Activated CD4-positive, alpha-beta memory T cell treated with anti-CD3 and anti-CD28 coated beads for 36 hours (primary cell): ENCODE results near the gene ADAM19. TPM values are rescaled to one million over a fixed set of nuclear protein-coding genes. Genes with fewer than 3 reads are reported as not detected.

Experiments
- CTCF ChIA-PET: fragments of 350-600 bp; sonication (Branson Sonifier 250); formaldehyde crosslinking; loops from one replicate; lab custom pipeline; 2021; ENCODE audit warnings: antibody characterized with exemption, inconsistent platforms; lab: Charles Lee
- POLR2A ChIA-PET: fragments of 350-600 bp; sonication (Branson Sonifier 250); formaldehyde crosslinking; loops from one replicate; lab custom pipeline; 2021; ENCODE audit warnings: antibody characterized with exemption; lab: Charles Lee
- DNase-seq: peaks from one replicate; pipeline ENCODE4 v3.0.0-alpha.2; 2020
- H3K27ac Mint-ChIP-seq: one replicate; pipeline ENCODE4 v1.8.0; 2021; ENCODE audit warnings: mixed read lengths
- H3K27me3 Mint-ChIP-seq: one replicate; pipeline ENCODE4 v1.8.0; 2021; ENCODE audit warnings: mixed read lengths
- H3K36me3 Mint-ChIP-seq: one replicate; pipeline ENCODE4 v1.8.0; 2021; ENCODE audit warnings: mixed read lengths
- H3K4me1 Mint-ChIP-seq: one replicate; pipeline ENCODE4 v1.8.0; 2021; ENCODE audit warnings: low read depth, mixed read lengths
- H3K4me3 Mint-ChIP-seq: one replicate; pipeline ENCODE4 v1.8.0; 2021; ENCODE audit warnings: mild to moderate bottlenecking, mixed read lengths
- H3K9me3 Mint-ChIP-seq: one replicate; pipeline ENCODE4 v1.8.0; 2021; ENCODE audit warnings: mixed read lengths
- intact Hi-C: fragments of 100-400 bp; cut with micrococcal nuclease; formaldehyde crosslinking; loops from one replicate; pipeline ENCODE4 v1.15.1; 2023
- total RNA-seq, 2 experiments: library from RNA; stranded (reverse); gene quantifications; one replicate each; pipeline ENCODE4 v1.2.3, GENCODE V29; 2021

The ADAM19 gene
- total RNA-seq, 2 experiments from 2014 or later, result 107 to 111 TPM

GRCh38 chr5:157540707-157541446, 34.7 kb downstream of the ADAM19 start:
- POLR2A ChIA-PET, result interaction anchor here (0.8 to 3.6 kb wide), 14 partner anchors 9 to 190 kb away, joined by 3 to 14 read pairs (median 4); no protein-coding TSS in a partner anchor

GRCh38 chr5:157540124-157540523, 35.5 kb downstream of the ADAM19 start:
- ChIA-PET CTCF (interaction anchor here (1.2 to 1.4 kb wide), 3 partner anchors 30 to 203 kb away, joined by 3 to 9 read pairs (median 4); partner anchors contain the start of gene LSM11), POLR2A (interaction anchor here (0.6 to 3.6 kb wide), 10 partner anchors 10 to 367 kb away, joined by 3 to 14 read pairs (median 4); no protein-coding TSS in a partner anchor)
- Mint-ChIP-seq H3K27ac (peak overlapping the region; percentile 98), H3K36me3 (peaks cover 34% of the 10 kb centered on the region), H3K4me3 (peak overlapping the region; percentile 65), H3K9me3 (peaks cover 4% of the 10 kb centered on the region), H3K4me1 (peaks cover 87% of the 10 kb centered on the region), H3K27me3 (no peaks in the 10 kb centered on the region)
- intact Hi-C loops, result loop anchor here (1.0 to 10.0 kb wide), 13 partner anchors 10 to 358 kb away; partner anchors contain the start of genes CLINT1, ITK, SOX30 and THG1L
- peak; percentile 29 for DNase-seq

More at GRCh38 chr5:157540707-157541446, 34.7 kb downstream of the ADAM19 start:
- intact Hi-C loops, result loop anchor here (1.0 to 10.0 kb wide), 15 partner anchors 9 to 359 kb away; partner anchors contain the start of genes CLINT1, ITK, SOX30 and THG1L
- Mint-ChIP-seq H3K4me1 (peaks cover 87% of the 10 kb centered on the region), H3K9me3 (peaks cover 4% of the 10 kb centered on the region), H3K4me3 (peak overlapping the region; percentile 65), H3K27me3 (no peaks in the 10 kb centered on the region), H3K27ac (peak overlapping the region; percentile 98), H3K36me3 (peaks cover 29% of the 10 kb centered on the region)
- DNase-seq, result peak; percentile 74
- CTCF ChIA-PET, result interaction anchor here (0.8 to 1.4 kb wide), 7 partner anchors 11 to 202 kb away, joined by 3 to 5 read pairs (median 3); partner anchors contain the start of gene LSM11

GRCh38 chr5:157539503-157540022, 36.0 kb downstream of the ADAM19 start:
- H3K4me3 Mint-ChIP-seq, result peak overlapping the region; percentile 65
- peaks cover 4% of the 10 kb centered on the region for H3K9me3 Mint-ChIP-seq
- ChIA-PET CTCF (interaction anchor here (1.2 to 1.4 kb wide), 3 partner anchors 31 to 204 kb away, joined by 3 to 9 read pairs (median 4); partner anchors contain the start of gene LSM11), POLR2A (interaction anchor here (0.6 to 3.6 kb wide), 10 partner anchors 10 to 366 kb away, joined by 3 to 14 read pairs (median 4); no protein-coding TSS in a partner anchor)
- H3K36me3 Mint-ChIP-seq, result peaks cover 34% of the 10 kb centered on the region
- DNase-seq, result peak; percentile 38
- H3K27me3 Mint-ChIP-seq, result no peaks in the 10 kb centered on the region
- H3K27ac Mint-ChIP-seq, result peak overlapping the region; percentile 98
- peaks cover 84% of the 10 kb centered on the region for H3K4me1 Mint-ChIP-seq
- intact Hi-C loops, result loop anchor here (1.0 to 10.0 kb wide), 13 partner anchors 11 to 357 kb away; partner anchors contain the start of genes CLINT1, ITK, SOX30 and THG1L

DNA sequence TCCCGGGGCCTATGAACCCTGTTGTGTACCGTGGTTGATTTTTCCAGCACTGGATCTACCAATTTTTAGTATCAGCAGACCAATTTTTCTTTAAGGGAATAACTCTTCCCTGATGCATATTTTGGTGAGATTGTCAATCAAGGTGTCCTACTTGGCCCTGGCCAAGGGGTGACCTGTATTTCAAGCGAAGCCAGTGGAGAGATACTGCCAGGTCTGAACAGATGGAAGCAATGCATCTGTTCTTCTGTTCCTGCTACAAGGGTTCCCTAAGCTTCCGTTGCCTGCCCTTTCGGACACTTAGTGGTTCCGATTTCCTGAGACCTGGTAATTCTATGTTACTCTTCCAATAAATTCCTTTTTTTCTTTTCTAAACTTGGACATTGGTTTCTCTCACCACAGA, 37.3 kb downstream of the ADAM19 start:
- DNase-seq, result no peak
- intact Hi-C loops, result no loop called here
- peaks cover 4% of the 10 kb centered on the region for H3K9me3 Mint-ChIP-seq
- H3K36me3 Mint-ChIP-seq, result peaks cover 31% of the 10 kb centered on the region
- no peak overlapping the region for H3K27ac Mint-ChIP-seq
- no peak overlapping the region for H3K4me3 Mint-ChIP-seq
- POLR2A ChIA-PET, result no interaction called here
- H3K27me3 Mint-ChIP-seq, result no peaks in the 10 kb centered on the region
- peaks cover 76% of the 10 kb centered on the region for H3K4me1 Mint-ChIP-seq
- CTCF ChIA-PET, result interaction anchor here (1.2 kb wide), 1 partner anchor 205 kb away, joined by 3 read pairs; no protein-coding TSS in a partner anchor

DNA sequence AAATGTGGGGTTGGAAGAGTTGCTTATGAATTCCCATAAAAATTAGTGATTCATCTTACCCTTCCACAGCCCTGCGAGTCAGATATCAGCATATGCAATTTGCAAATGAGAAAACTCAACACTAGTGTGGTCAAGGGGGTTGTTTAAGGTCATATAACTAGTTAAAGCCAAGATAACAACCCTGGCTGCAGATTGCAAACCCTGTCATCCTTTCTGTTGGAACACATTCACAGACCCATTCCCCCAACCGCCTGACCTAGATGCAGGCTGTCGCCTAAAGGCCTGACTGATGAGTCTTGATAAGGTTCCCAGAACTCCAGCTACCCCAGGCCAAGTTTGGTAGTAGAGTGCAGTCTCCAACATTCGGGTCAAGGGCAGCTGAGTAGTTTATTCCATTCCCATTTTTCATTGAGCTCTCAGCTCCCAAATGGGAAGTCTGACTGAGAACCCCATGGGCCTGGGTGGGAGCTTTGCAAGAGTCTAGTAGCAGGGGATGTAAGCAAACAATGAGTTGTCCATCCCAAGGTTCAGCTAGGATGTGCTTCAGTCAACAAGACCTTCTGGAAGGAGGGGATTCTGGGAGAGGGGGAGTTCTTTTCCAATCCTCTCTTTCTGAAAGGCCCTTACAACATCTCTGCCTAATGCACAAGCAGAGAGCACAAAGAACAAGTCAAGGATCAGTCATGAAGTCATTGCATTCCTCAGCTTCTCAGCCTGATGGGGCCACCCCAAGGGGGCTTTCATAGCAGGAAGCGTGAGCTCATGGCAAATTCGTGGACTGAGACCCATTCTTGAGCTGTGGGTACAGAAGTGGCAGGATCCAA, 40.3 kb downstream of the ADAM19 start:
- intact Hi-C loops, result no loop called here
- Mint-ChIP-seq H3K27me3 (no peaks in the 10 kb centered on the region), H3K36me3 (peaks cover 59% of the 10 kb centered on the region), H3K4me1 (peaks cover 55% of the 10 kb centered on the region), H3K9me3 (peaks cover 4% of the 10 kb centered on the region), H3K27ac (no peak overlapping the region), H3K4me3 (no peak overlapping the region)
- no peak for DNase-seq
- ChIA-PET POLR2A (interaction anchor here (1.1 to 1.2 kb wide), 2 partner anchors 14 to 19 kb away, joined by 3 read pairs; no protein-coding TSS in a partner anchor), CTCF (interaction anchor here (1.1 to 1.4 kb wide), 2 partner anchors 14 to 63 kb away, joined by 3 read pairs; no protein-coding TSS in a partner anchor)

DNA sequence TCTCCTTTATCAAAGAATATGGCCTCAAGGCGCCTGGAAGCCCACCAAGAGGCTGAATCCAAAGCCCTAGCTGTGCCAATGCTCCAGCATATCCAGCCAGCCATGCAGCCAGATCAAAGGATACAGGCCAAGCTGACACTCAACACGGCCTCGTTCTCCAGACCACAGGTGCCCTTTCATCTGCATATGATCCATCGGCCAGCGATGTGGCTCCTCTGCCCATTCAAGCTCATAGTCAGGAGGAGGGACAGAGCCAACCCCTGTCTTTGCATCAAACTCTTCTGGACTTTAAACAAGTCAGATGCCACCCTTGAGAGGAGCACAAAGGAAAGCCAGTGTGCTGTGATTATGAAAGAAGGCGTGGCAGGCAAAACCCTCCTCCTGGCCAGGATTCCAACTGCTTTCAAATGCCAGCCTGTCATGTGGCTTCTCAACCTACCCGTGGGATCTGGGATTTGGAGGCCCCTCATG, 42.5 kb downstream of the ADAM19 start:
- DNase-seq, result no peak
- ChIA-PET POLR2A (no interaction called here), CTCF (interaction anchor here (2.0 kb wide), 1 partner anchor 11 kb away, joined by 6 read pairs; no protein-coding TSS in a partner anchor)
- Mint-ChIP-seq H3K9me3 (no peaks in the 10 kb centered on the region), H3K27me3 (no peaks in the 10 kb centered on the region), H3K36me3 (peaks cover 67% of the 10 kb centered on the region), H3K4me3 (no peak overlapping the region), H3K27ac (no peak overlapping the region), H3K4me1 (peaks cover 51% of the 10 kb centered on the region)
- intact Hi-C loops, result no loop called here

GRCh38 chr5:157532022-157532421, 43.6 kb downstream of the ADAM19 start:
- Mint-ChIP-seq H3K27ac (no peak overlapping the region), H3K9me3 (no peaks in the 10 kb centered on the region), H3K36me3 (peaks cover 70% of the 10 kb centered on the region), H3K4me1 (peaks cover 54% of the 10 kb centered on the region), H3K4me3 (no peak overlapping the region), H3K27me3 (no peaks in the 10 kb centered on the region)
- DNase-seq, result no peak
- intact Hi-C loops, result no loop called here
- ChIA-PET POLR2A (no interaction called here), CTCF (no interaction called here)

DNA sequence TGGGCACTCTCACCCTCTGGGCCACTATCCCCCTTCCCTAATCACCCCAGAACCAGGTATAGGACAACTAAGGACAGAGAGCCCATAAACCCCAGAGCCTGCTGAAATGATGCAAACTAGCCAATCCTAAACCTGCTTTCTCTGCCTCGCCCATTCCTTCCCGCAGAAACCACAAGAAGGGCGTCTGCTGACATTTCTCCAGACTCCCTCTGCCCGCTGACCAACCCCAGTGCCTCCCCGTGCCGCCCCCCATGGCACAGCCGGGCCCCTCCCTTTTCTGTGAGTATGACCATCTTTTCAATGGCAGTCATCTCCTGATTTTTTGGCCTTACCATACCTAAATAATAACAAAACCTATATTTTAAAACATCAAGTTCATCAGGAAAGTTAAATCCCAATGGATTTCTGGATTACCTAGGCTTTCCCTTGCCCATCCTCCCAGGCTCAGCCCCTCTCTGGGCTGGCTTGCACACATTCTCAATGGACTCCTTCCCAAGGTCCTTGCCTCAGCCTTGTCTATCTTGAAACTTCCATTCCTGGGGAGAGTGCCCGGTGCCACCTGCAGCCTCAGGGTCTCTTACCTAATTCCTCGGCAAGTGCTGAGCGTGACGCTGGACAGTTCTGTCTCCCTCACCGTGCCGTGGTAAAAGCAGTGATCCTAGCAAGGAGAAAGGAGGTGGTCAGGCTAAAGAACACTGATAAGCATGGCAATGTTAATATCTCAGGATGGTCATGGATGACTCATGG, 45.2 kb downstream of the ADAM19 start:
- Mint-ChIP-seq H3K27ac (peak overlapping the region; percentile 14), H3K4me1 (peaks cover 50% of the 10 kb centered on the region), H3K36me3 (peaks cover 64% of the 10 kb centered on the region), H3K9me3 (no peaks in the 10 kb centered on the region), H3K27me3 (no peaks in the 10 kb centered on the region), H3K4me3 (no peak overlapping the region)
- POLR2A ChIA-PET, result no interaction called here
- intact Hi-C loops, result no loop called here
- CTCF ChIA-PET, result no interaction called here
- no peak for DNase-seq

DNA sequence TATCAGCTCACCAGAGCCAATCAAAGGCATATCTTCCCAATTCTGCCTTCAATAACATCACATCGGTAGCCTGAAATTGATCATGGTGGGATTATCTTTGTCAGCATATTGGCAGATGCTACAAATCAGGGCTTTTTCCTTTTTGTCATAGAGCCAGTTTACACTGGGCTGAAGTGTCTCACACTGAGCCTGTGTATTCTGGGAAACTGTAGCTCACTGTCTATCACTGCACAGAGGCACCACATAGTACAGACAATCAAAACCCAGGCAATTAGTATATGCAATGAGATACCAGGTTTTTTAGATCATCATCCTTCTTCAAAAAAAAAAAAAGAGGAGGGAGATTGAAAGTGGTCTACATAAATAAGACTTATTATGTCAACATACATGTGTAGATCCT, 46.6 kb downstream of the ADAM19 start:
- intact Hi-C loops, result no loop called here
- peaks cover 61% of the 10 kb centered on the region for H3K36me3 Mint-ChIP-seq
- H3K4me3 Mint-ChIP-seq, result no peak overlapping the region
- no peak for DNase-seq
- H3K4me1 Mint-ChIP-seq, result peaks cover 45% of the 10 kb centered on the region
- H3K9me3 Mint-ChIP-seq, result no peaks in the 10 kb centered on the region
- ChIA-PET POLR2A (interaction anchor here (0.9 kb wide), 1 partner anchor 11 kb away, joined by 3 read pairs; no protein-coding TSS in a partner anchor), CTCF (no interaction called here)
- H3K27me3 Mint-ChIP-seq, result no peaks in the 10 kb centered on the region
- H3K27ac Mint-ChIP-seq, result no peak overlapping the region

DNA sequence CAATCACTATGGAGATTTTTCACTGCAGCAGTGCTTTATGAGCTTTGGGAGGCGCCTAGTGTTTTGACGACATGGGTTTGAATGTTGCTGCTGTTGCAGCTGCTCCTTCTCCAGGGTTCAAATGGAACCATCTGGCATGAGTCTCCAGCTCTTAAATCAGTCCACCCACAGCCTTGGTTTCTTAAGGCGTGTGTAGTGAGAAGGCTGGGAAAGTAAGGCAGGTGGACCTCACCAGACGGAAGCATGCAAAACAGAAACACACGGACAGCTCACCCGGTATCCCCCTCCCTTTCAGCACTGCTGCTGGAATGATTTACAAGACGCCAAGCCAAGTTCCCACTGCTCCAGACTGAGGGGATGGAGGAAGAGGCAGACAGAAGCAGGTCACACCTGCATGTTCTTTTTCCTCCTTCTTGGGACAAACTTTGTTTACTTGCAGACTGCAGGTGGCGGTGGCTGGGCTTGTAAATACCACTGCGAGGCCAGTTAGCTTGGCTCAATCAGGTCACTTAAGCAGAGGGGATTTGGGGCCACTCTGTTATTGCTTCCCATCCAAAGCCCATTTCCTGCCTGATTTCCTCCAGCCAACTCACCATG, 47.4 kb downstream of the ADAM19 start:
- CTCF ChIA-PET, result no interaction called here
- Mint-ChIP-seq H3K27me3 (no peaks in the 10 kb centered on the region), H3K4me3 (no peak overlapping the region), H3K9me3 (no peaks in the 10 kb centered on the region), H3K4me1 (peaks cover 45% of the 10 kb centered on the region), H3K27ac (no peak overlapping the region), H3K36me3 (peaks cover 68% of the 10 kb centered on the region)
- intact Hi-C loops, result no loop called here
- POLR2A ChIA-PET, result no interaction called here
- no peak for DNase-seq
